ENCODE data around the gene VAC14.

Gene VAC14

GRCh38 chr16:70725912-70726828 is 74.8 kb downstream of the VAC14 start:
- DNase-seq = peak in 53 of 56 donors; percentile 17 to 92 (median 81)

- DNase-seq = peak in 37 of 56 donors; percentile 29 to 85 (median 66)
Measured at GRCh38 chr16:70725024-70725911, 75.7 kb downstream of the VAC14 start.

GRCh38 chr16:70724146-70725023 is 76.6 kb downstream of the VAC14 start:
- no peak for DNase-seq

GRCh38 chr16:70723740-70724145 is 77.2 kb downstream of the VAC14 start:
- no peak for DNase-seq

- no peak for DNase-seq
Measured at GRCh38 chr16:70721202-70721963, 79.6 kb downstream of the VAC14 start.

- DNase-seq = no peak
Measured at GRCh38 chr16:70720425-70721201, 80.3 kb downstream of the VAC14 start.

- DNase-seq = no peak
Measured at GRCh38 chr16:70717065-70717464, 83.9 kb downstream of the VAC14 start.

GRCh38 chr16:70715860-70716357 is 85.0 kb downstream of the VAC14 start:
- peak in 21 of 56 donors; percentile 13 to 55 (median 30) for DNase-seq

- DNase-seq = peak in 42 of 56 donors; percentile 20 to 74 (median 46)
Measured at GRCh38 chr16:70715055-70715858, 85.7 kb downstream of the VAC14 start.

- peak in 1 of 56 donors; percentile 44 for DNase-seq
Measured at GRCh38 chr16:70714581-70715054, 86.3 kb downstream of the VAC14 start.

- DNase-seq = no peak
Measured at GRCh38 chr16:70713824-70714223, 87.1 kb downstream of the VAC14 start.

- DNase-seq = no peak
Measured at GRCh38 chr16:70713342-70713741, 87.6 kb downstream of the VAC14 start.

GRCh38 chr16:70712942-70713341 is 88.0 kb downstream of the VAC14 start:
- DNase-seq = peak in 13 of 56 donors; percentile 7 to 58 (median 20)

- DNase-seq = no peak
Measured at GRCh38 chr16:70712359-70712758, 88.6 kb downstream of the VAC14 start.

- DNase-seq = no peak
Measured at GRCh38 chr16:70711211-70712031, 89.5 kb downstream of the VAC14 start.

- no peak for DNase-seq
Measured at GRCh38 chr16:70710422-70711210, 90.3 kb downstream of the VAC14 start.

Measured in nucleus accumbens (tissue), 56 donors.